ENCODE measurements around the gene GRB2. TPM values are rescaled to one million over a fixed set of nuclear protein-coding genes. Genes with fewer than 3 reads are reported as not detected.

GRB2 gene
- polyA plus RNA-seq, 3 donors, result 164 to 338 (median 262) TPM

DNA sequence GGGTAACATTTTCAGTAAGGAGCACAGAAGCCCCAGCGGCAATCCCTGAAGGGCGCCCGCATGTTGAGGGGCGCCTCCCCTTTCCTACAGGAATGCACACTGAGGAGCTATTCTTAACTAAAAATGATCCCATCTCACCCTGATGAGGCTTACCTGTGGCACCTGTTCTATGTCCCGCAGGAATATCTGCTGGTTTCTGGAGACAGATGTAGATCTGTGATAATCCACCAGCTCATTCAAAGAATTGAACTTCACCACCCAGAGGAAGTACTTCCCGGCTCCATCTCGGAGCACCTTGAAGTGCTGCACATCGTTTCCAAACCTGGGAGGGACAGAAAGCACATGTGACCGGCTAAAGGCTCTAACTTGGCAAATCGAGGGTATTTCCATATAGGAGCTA, 84.0 kb downstream of the GRB2 start:
- peaks cover 100% of the 10 kb centered on the region for H3K79me2 ChIP-seq (ENCODE audit: insufficient read depth, low read length)
- no peak overlapping the region for H3K4me3 ChIP-seq (replicated peaks in 1 of 3; ENCODE audit: low read depth in 2 of 3, low read length in 3 of 3)
- no peak overlapping the region for H3K9ac ChIP-seq (ENCODE audit: insufficient read depth, low read length, poor library complexity, severe bottlenecking)
- Mint-ChIP-seq H3K4me3 (no peak overlapping the region), H3K36me3 (peaks cover 70 to 88% of the 10 kb centered on the region in 2 donors), H3K27me3 (ENCODE audit: low read depth in 3 of 3) (peaks cover 0 to 1% (median 0%) of the 10 kb centered on the region in 3 donors), H3K27ac (peak overlapping the region in 4 of 7 donors; percentile 23 to 74 (median 54)), H3K4me1 (peaks cover 56% of the 10 kb centered on the region), H3K9me3 (peaks cover 0 to 2% (median 0%) of the 10 kb centered on the region in 7 donors)
- H3K4me2 ChIP-seq (replicated peaks; ENCODE audit: extremely low read depth, low read length, poor library complexity, severe bottlenecking), result no peak overlapping the region
- H4K20me1 ChIP-seq (ENCODE audit: insufficient read depth, low read length), result peaks cover 41% of the 10 kb centered on the region
- H3K36me3 ChIP-seq (replicated peaks in 1 of 2; ENCODE audit: control insufficient read depth in 1 of 2, insufficient read depth in 2 of 2, low read length in 2 of 2), result peaks cover 65 to 79% of the 10 kb centered on the region in 2 donors
- no peak overlapping the region for H2AFZ ChIP-seq (ENCODE audit: insufficient read depth, low read depth, low read length, poor library complexity, severe bottlenecking)
- TF ChIP-seq, protein P1, sequence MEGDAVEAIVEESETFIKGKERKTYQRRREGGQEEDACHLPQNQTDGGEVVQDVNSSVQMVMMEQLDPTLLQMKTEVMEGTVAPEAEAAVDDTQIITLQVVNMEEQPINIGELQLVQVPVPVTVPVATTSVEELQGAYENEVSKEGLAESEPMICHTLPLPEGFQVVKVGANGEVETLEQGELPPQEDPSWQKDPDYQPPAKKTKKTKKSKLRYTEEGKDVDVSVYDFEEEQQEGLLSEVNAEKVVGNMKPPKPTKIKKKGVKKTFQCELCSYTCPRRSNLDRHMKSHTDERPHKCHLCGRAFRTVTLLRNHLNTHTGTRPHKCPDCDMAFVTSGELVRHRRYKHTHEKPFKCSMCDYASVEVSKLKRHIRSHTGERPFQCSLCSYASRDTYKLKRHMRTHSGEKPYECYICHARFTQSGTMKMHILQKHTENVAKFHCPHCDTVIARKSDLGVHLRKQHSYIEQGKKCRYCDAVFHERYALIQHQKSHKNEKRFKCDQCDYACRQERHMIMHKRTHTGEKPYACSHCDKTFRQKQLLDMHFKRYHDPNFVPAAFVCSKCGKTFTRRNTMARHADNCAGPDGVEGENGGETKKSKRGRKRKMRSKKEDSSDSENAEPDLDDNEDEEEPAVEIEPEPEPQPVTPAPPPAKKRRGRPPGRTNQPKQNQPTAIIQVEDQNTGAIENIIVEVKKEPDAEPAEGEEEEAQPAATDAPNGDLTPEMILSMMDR (IDR thresholded peaks at IDR 0.05), result no peak
- H3K27me3 ChIP-seq (ENCODE audit: control insufficient read depth in 2 of 2, insufficient read depth in 2 of 2, low read length in 2 of 2), result no peaks in the 10 kb centered on the region
- 84% methylated on average over 4 of the region's 10 CpGs for WGBS (ENCODE audit: insufficient coverage)
- intact Hi-C loops (cut with micrococcal nuclease), result no loop called here
- H3K4me1 ChIP-seq (ENCODE audit: control insufficient read depth in 1 of 2, insufficient read depth in 2 of 2, low read length in 2 of 2), result peaks cover 56 to 65% of the 10 kb centered on the region in 2 donors
- no peaks in the 10 kb centered on the region for H3K9me3 ChIP-seq (replicated peaks in 1 of 2; ENCODE audit: control insufficient read depth in 1 of 2, insufficient read depth in 1 of 2, low read length in 2 of 2)
- no peak for DNase-seq
- H3K27ac ChIP-seq (ENCODE audit: low read depth in 1 of 2, low read length in 2 of 2), result peak overlapping the region in 1 of 2 donors; percentile 72

DNA sequence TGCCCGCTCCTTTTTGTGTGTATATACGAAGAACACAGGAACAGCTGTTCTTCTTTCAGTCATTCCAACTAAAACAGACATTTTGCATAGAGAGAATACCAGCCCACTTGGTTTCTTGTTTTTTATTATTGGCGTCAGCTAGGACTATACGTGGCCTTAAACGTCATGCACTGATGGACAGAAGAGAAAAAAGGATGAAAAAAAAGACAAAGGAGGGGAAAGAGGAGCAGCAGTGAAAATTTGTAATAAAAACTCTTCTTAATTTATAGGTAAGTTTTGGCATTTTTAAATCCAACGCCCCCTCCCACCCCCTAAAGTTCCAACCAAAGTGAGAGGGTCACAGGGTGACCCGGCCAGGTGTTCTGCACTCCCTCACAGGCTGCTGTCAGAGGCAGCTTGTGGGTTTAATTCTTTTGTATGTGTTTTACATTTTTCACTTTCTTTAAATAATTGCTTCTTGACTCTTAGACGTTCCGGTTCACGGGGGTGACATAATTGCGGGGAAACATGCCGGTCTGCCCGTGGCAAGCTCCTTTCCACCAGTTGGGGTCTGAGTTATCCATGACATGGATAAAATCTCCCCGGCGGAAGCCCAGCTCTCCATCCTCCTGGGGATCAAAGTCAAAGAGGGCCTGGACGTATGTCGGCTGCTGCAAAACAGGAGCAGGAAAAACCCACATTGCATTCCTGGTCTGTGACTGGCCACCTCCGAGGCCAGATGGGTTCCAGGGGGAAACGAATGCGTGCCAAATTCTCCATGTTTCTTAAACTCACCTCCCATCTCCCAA, 85.4 kb downstream of the GRB2 start:
- intact Hi-C loops (cut with micrococcal nuclease), result no loop called here
- no peak overlapping the region for H3K4me3 ChIP-seq (replicated peaks in 1 of 3; ENCODE audit: low read depth in 2 of 3, low read length in 3 of 3)
- TF ChIP-seq, protein P1 (IDR thresholded peaks at IDR 0.05), result no peak
- H3K27ac ChIP-seq (ENCODE audit: low read depth in 1 of 2, low read length in 2 of 2), result peak overlapping the region in 1 of 2 donors; percentile 100
- H3K4me3 Mint-ChIP-seq, result no peak overlapping the region
- H3K4me1 ChIP-seq (ENCODE audit: control insufficient read depth in 1 of 2, insufficient read depth in 2 of 2, low read length in 2 of 2), result peaks cover 56 to 65% of the 10 kb centered on the region in 2 donors
- WGBS (ENCODE audit: insufficient coverage), result 93% methylated on average over 8 of the region's 20 CpGs
- H2AFZ ChIP-seq (ENCODE audit: insufficient read depth, low read depth, low read length, poor library complexity, severe bottlenecking), result no peak overlapping the region
- H3K4me1 Mint-ChIP-seq, result peaks cover 54% of the 10 kb centered on the region
- H3K27me3 ChIP-seq (ENCODE audit: control insufficient read depth in 2 of 2, insufficient read depth in 2 of 2, low read length in 2 of 2), result no peaks in the 10 kb centered on the region
- no peak overlapping the region for H3K4me2 ChIP-seq (replicated peaks; ENCODE audit: extremely low read depth, low read length, poor library complexity, severe bottlenecking)
- peaks cover 27% of the 10 kb centered on the region for H4K20me1 ChIP-seq (ENCODE audit: insufficient read depth, low read length)
- H3K9ac ChIP-seq (ENCODE audit: insufficient read depth, low read length, poor library complexity, severe bottlenecking), result no peak overlapping the region
- peaks cover 66 to 85% of the 10 kb centered on the region in 2 donors for H3K36me3 Mint-ChIP-seq
- H3K9me3 ChIP-seq (replicated peaks in 1 of 2; ENCODE audit: control insufficient read depth in 1 of 2, insufficient read depth in 1 of 2, low read length in 2 of 2), result no peaks in the 10 kb centered on the region
- peaks cover 58 to 72% of the 10 kb centered on the region in 2 donors for H3K36me3 ChIP-seq (replicated peaks in 1 of 2; ENCODE audit: control insufficient read depth in 1 of 2, insufficient read depth in 2 of 2, low read length in 2 of 2)
- no peak for DNase-seq
- peaks cover 0 to 2% (median 0%) of the 10 kb centered on the region in 7 donors for H3K9me3 Mint-ChIP-seq
- peaks cover 99% of the 10 kb centered on the region for H3K79me2 ChIP-seq (ENCODE audit: insufficient read depth, low read length)
- H3K27me3 Mint-ChIP-seq (ENCODE audit: low read depth in 3 of 3), result peaks cover 0 to 1% (median 0%) of the 10 kb centered on the region in 3 donors
- peak overlapping the region; percentile 11 to 63 (median 54) for H3K27ac Mint-ChIP-seq
